ENCODE results near the gene SLC25A44.

Gene SLC25A44

GRCh38 chr1:156241926-156242325, 48.0 kb downstream of the SLC25A44 start, which contains the start of gene BGLAP:
Gene BGLAP (plus strand): TSS chr1:156242184. CDS start chr1:156242232, 48 bp downstream.
- DNase-seq (ENCODE audit: low read depth): no peak

GRCh38 chr1:156242738-156243137, 48.8 kb downstream of the SLC25A44 start:
- DNase-seq (ENCODE audit: low read depth): no peak

- no peak for DNase-seq (ENCODE audit: low read depth)
These were observed 50.2 kb downstream of the SLC25A44 start for GRCh38 chr1:156244126-156244525.

GRCh38 chr1:156244712-156245111, 50.8 kb downstream of the SLC25A44 start:
- DNase-seq (ENCODE audit: low read depth): no peak

- no peak for DNase-seq (ENCODE audit: low read depth)
These were observed 51.7 kb downstream of the SLC25A44 start for GRCh38 chr1:156245451-156246232.

GRCh38 chr1:156246241-156246780, 52.4 kb downstream of the SLC25A44 start:
- no peak for DNase-seq (ENCODE audit: low read depth)

- no peak for DNase-seq (ENCODE audit: low read depth)
These were observed 53.0 kb downstream of the SLC25A44 start for GRCh38 chr1:156246781-156247459.

- DNase-seq (ENCODE audit: low read depth): no peak
These were observed 53.8 kb downstream of the SLC25A44 start, which contains the start of gene PAQR6 for GRCh38 chr1:156247460-156248322. Gene PAQR6 (minus strand): TSS chr1:156248056. CDS start chr1:156246731, 1,325 bp downstream.

- DNase-seq (ENCODE audit: low read depth): no peak
These were observed 54.4 kb downstream of the SLC25A44 start for GRCh38 chr1:156248323-156248683.

- no peak for DNase-seq (ENCODE audit: low read depth)
These were observed 55.7 kb downstream of the SLC25A44 start for GRCh38 chr1:156249593-156249992.

- DNase-seq (ENCODE audit: low read depth): no peak
These were observed 57.6 kb downstream of the SLC25A44 start for GRCh38 chr1:156251527-156251926.

- no peak for DNase-seq (ENCODE audit: low read depth)
These were observed 59.7 kb downstream of the SLC25A44 start for GRCh38 chr1:156253634-156254033.

GRCh38 chr1:156257711-156258110, 63.8 kb downstream of the SLC25A44 start:
- DNase-seq (ENCODE audit: low read depth): no peak

- DNase-seq (ENCODE audit: low read depth): no peak
These were observed 65.0 kb downstream of the SLC25A44 start for GRCh38 chr1:156258859-156259258.

- DNase-seq (ENCODE audit: low read depth): no peak
These were observed 65.9 kb downstream of the SLC25A44 start for GRCh38 chr1:156259805-156260204.

GRCh38 chr1:156260896-156261295, 67.0 kb downstream of the SLC25A44 start:
- DNase-seq (ENCODE audit: low read depth): no peak

All from HS-5 (cell line).